ENCODE results near the gene TIMM44.

DNA sequence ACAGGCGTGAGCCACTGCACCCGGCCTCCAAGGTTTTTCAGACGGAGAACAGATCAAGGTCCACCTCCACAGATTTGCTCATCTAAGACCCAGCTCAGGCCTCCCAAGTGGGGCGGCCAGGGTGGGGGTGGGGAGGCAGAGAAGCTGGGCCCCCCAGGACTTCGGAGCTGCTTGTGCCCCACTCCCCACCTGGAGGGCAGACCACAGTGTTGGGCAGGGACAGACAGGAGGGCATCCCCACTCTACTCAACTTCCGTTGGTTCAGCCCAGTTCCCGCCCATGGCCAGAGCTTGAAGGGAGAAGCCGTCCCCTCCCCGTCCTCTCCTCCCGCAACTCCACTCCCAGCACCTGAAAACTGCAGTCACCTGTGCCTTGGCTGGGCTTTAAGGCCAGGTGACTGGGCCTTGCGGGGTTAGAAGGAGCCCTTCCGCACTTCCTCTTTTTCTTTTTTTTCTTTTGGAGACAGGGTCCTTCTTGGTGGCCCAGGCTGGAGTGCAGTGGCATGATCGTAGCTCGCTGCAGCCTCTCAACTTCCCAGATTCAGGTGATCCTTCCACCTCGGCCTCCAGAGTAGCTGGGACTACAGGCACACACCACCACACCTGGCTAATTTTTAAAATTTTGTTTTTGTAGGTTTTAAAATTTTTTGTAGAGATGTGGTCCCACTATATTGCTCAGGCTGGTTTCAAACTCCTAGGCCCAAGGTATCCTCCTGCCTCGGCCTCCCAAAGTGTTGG lies 55.9 kb downstream of the TIMM44 start:
- TF ChIP-seq POLR2AphosphoS5 (IDR thresholded peaks at IDR 0.05) (no peak), POLR2A (IDR thresholded peaks at IDR 0.05) (no peak), EP300 (IDR thresholded peaks at IDR 0.05) (no peak)
- TF ChIP-seq, protein P1, sequence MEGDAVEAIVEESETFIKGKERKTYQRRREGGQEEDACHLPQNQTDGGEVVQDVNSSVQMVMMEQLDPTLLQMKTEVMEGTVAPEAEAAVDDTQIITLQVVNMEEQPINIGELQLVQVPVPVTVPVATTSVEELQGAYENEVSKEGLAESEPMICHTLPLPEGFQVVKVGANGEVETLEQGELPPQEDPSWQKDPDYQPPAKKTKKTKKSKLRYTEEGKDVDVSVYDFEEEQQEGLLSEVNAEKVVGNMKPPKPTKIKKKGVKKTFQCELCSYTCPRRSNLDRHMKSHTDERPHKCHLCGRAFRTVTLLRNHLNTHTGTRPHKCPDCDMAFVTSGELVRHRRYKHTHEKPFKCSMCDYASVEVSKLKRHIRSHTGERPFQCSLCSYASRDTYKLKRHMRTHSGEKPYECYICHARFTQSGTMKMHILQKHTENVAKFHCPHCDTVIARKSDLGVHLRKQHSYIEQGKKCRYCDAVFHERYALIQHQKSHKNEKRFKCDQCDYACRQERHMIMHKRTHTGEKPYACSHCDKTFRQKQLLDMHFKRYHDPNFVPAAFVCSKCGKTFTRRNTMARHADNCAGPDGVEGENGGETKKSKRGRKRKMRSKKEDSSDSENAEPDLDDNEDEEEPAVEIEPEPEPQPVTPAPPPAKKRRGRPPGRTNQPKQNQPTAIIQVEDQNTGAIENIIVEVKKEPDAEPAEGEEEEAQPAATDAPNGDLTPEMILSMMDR (IDR thresholded peaks at IDR 0.05) = no peak

Data from gastroesophageal sphincter (tissue), 3 donors.